AG04449 (cell line): ENCODE measurements around the gene VSX2.

ENCODE experiments used
- CTCF ChIA-PET: fragments of 350-600 bp; formaldehyde crosslinking; extraction: SDS; loops from one replicate; lab custom pipeline; 2021; ENCODE audit warnings: antibody characterized with exemption; lab: Yijun Ruan, JAX
- POLR2A ChIA-PET: fragments of 400-600, 350-600 bp; formaldehyde crosslinking; extraction: SDS; loops from one replicate; lab custom pipeline; 2020; ENCODE audit warnings: antibody characterized with exemption, inconsistent platforms; lab: Yijun Ruan, JAX
- DNase-seq: peaks from one replicate; pipeline ENCODE4 v3.0.0-alpha.2; 2010; ENCODE audit warnings: low read depth, low spot score
- H3K4me3 ChIP-seq: 2 replicates; pipeline ENCODE4 v1.5.1; 2011; ENCODE audit warnings: low read depth, mild to moderate bottlenecking, control low read depth, low read length
- CTCF ChIP-seq: IDR thresholded peaks from one replicate; pipeline ENCODE4 v1.5.1; 2011; ENCODE audit warnings: mild to moderate bottlenecking, moderate library complexity, low read length, control low read depth, inconsistent platforms; ENCODE audit not compliant: insufficient read depth; ENCODE audit errors: missing control alignments

VSX2 gene

DNA sequence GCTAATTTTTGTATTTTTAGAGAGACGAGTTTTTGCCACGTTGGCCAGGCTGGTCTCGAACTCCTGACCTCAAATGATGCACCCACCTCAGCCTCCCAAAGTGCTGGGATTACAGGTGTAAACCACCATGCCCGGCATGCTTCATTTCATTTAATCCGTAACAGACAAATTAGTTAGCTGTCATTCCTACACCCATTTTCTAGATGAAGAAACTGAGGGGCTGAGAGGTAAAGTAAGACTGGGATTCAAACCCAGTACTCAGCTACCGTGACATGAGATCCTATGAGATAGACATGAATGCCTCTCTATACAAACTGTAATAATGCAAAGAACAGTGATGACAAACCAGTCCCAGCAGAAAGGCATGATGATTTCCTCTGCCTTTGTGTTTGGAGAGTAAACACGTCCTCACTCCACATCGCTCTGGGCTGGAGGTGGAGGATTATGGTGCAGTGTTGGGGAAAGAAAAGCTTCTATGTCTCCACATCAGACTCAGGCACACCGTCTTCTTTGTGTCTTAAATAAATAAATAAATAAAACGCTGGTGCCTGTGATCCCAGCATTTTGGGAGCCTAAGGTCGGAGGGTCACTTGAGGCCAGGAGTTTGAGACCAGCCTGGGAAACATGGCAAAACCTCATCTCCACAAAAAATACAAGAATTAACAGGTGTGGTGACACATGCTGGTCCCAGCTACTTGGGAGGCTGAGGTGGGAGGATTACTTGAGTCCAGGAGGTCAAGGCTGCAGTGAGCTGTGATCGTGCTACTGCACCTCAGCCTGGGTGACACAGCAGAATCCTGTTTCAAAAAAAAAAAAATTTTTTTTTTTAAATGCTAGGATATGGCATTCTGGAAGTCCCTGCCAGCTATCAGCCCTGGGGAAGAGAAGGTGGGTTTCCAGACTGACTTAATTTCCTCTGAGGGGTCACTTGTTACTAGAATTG is 10.5 kb downstream of the VSX2 start:
- CTCF ChIA-PET, result interaction anchor here (0.6 to 11.3 kb wide), 12 partner anchors 8 to 139 kb away, joined by 3 to 150 read pairs (median 4); partner anchors contain the start of gene VSX2
- no peak overlapping the region for H3K4me3 ChIP-seq
- POLR2A ChIA-PET, result no interaction called here
- TF ChIP-seq CTCF, result no peak
- DNase-seq, result no peak

- no peak for DNase-seq
- no peak overlapping the region for H3K4me3 ChIP-seq
- ChIA-PET CTCF (interaction anchor here (0.5 to 11.3 kb wide), 7 partner anchors 8 to 144 kb away, joined by 3 to 150 read pairs (median 17); no protein-coding TSS in a partner anchor), POLR2A (no interaction called here)
- no peak for TF ChIP-seq CTCF
Measured at GRCh38 chr14:74255281-74255680, 16.0 kb downstream of the VSX2 start.

- ChIA-PET CTCF (interaction anchor here (0.6 to 7.5 kb wide), 49 partner anchors 10 to 219 kb away, joined by 3 to 101 read pairs (median 4); no protein-coding TSS in a partner anchor), POLR2A (no interaction called here)
- peak; percentile 80 for TF ChIP-seq CTCF
- DNase-seq, result no peak
- peak overlapping the region; percentile 58 for H3K4me3 ChIP-seq
Measured at GRCh38 chr14:74257078-74257940, 18.1 kb downstream of the VSX2 start.

DNA sequence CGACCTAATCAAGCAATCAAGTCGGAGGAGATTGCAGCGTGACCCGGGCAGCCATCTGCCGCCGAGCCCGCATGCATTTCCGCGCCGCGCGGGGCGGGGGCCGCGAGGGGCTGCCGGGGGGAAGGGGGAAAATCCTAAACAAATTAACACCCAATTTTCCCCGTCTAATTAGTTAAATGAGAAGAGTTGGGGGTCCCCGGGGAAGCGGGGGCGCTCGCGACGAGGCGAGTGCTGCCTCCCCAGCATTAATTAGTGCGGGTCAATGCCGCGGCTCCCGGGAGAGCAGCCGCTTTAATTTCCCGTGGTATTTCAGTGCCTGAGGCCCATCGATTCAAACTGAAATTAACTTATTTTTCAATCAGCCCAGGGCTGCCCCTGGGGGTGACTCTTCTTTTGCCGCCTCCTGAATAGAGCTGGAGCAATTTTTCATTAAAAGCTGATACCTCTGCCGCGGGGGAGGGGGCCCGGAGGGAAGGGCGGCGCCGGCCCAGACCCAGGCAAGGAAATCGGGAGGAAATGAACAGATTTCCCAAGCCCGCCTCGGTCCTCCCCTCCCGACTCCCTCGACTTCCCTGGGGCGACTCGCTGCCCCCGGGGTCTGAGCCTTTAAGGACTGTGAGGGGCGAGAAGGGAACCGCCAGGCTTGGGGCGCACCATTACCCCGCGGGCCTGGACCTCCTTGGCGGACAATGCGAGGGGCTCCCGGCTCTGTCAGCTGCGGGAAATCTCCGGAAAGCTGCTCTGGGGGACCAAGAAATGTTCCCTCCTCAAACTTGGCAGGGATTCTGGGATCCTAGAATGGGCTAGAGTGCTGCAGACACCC is 18.9 kb downstream of the VSX2 start:
- no peak for TF ChIP-seq CTCF
- POLR2A ChIA-PET, result no interaction called here
- DNase-seq, result no peak
- CTCF ChIA-PET, result interaction anchor here (0.7 to 7.5 kb wide), 30 partner anchors 10 to 218 kb away, joined by 3 to 101 read pairs (median 6); partner anchors contain the start of gene ABCD4
- peak overlapping the region; percentile 58 for H3K4me3 ChIP-seq

GRCh38 chr14:74258764-74259035 is 19.5 kb downstream of the VSX2 start:
- ChIA-PET POLR2A (no interaction called here), CTCF (interaction anchor here (0.7 to 7.5 kb wide), 8 partner anchors 11 to 149 kb away, joined by 3 to 101 read pairs (median 10); partner anchors contain the start of gene ABCD4)
- no peak for TF ChIP-seq CTCF
- H3K4me3 ChIP-seq, result no peak overlapping the region
- no peak for DNase-seq
